GM19438 (cell line): ENCODE data around the gene PIGC.

Experiments used
- ATAC-seq: cut with Tn5 transposase; IDR thresholded peaks from one replicate; pipeline ENCODE4 v1.9.1; 2021; ENCODE audit warnings: low read depth; ENCODE audit not compliant: unreplicated experiment

Gene PIGC

GRCh38 chr1:172431721-172432192 lies 12.1 kb downstream of the PIGC start:
- no peak for ATAC-seq

- no peak for ATAC-seq
These were observed 12.7 kb downstream of the PIGC start for GRCh38 chr1:172431204-172431603.

GRCh38 chr1:172430128-172430454 lies 13.8 kb downstream of the PIGC start:
- no peak for ATAC-seq

GRCh38 chr1:172429331-172430127 lies 14.3 kb downstream of the PIGC start:
- ATAC-seq, result no peak

- no peak for ATAC-seq
These were observed 16.7 kb downstream of the PIGC start for GRCh38 chr1:172427191-172427590.

GRCh38 chr1:172425339-172425738 lies 18.5 kb downstream of the PIGC start:
- ATAC-seq, result no peak

GRCh38 chr1:172423336-172423735 lies 20.5 kb downstream of the PIGC start:
- ATAC-seq, result no peak

- ATAC-seq, result no peak
These were observed 21.8 kb downstream of the PIGC start for GRCh38 chr1:172421974-172422604.

- ATAC-seq, result no peak
These were observed 23.5 kb downstream of the PIGC start, which contains the start of gene C1orf105 for GRCh38 chr1:172420385-172420784. Gene C1orf105, plus strand, starts transcription at chr1:172420685. Its CDS starts 201 bp downstream, at chr1:172420886.

GRCh38 chr1:172417557-172417956 lies 26.3 kb downstream of the PIGC start:
- no peak for ATAC-seq

GRCh38 chr1:172416496-172417035 lies 27.3 kb downstream of the PIGC start:
- no peak for ATAC-seq

- ATAC-seq, result no peak
These were observed 29.5 kb downstream of the PIGC start for GRCh38 chr1:172414331-172414730.

- no peak for ATAC-seq
These were observed 32.0 kb downstream of the PIGC start for GRCh38 chr1:172411791-172412338.

- ATAC-seq, result no peak
These were observed 33.8 kb downstream of the PIGC start for GRCh38 chr1:172410027-172410426.

GRCh38 chr1:172408958-172409357 lies 34.9 kb downstream of the PIGC start:
- ATAC-seq, result no peak

- no peak for ATAC-seq
These were observed 36.9 kb downstream of the PIGC start for GRCh38 chr1:172406968-172407367.

GRCh38 chr1:172405912-172406311 lies 38.0 kb downstream of the PIGC start:
- no peak for ATAC-seq

GRCh38 chr1:172404121-172404520 lies 39.7 kb downstream of the PIGC start:
- ATAC-seq, result no peak

GRCh38 chr1:172402878-172403569 lies 40.8 kb downstream of the PIGC start:
- no peak for ATAC-seq

- ATAC-seq, result no peak
These were observed 42.0 kb downstream of the PIGC start for GRCh38 chr1:172401892-172402291.

- ATAC-seq, result no peak
These were observed 42.4 kb downstream of the PIGC start for GRCh38 chr1:172401477-172401876.
